GM18520 (cell line): ENCODE data around the gene OPCML.

ENCODE experiments used
- ATAC-seq: cut with Tn5 transposase; IDR thresholded peaks from one replicate; pipeline ENCODE4 v1.9.1; 2021; ENCODE audit not compliant: unreplicated experiment

The OPCML gene

DNA sequence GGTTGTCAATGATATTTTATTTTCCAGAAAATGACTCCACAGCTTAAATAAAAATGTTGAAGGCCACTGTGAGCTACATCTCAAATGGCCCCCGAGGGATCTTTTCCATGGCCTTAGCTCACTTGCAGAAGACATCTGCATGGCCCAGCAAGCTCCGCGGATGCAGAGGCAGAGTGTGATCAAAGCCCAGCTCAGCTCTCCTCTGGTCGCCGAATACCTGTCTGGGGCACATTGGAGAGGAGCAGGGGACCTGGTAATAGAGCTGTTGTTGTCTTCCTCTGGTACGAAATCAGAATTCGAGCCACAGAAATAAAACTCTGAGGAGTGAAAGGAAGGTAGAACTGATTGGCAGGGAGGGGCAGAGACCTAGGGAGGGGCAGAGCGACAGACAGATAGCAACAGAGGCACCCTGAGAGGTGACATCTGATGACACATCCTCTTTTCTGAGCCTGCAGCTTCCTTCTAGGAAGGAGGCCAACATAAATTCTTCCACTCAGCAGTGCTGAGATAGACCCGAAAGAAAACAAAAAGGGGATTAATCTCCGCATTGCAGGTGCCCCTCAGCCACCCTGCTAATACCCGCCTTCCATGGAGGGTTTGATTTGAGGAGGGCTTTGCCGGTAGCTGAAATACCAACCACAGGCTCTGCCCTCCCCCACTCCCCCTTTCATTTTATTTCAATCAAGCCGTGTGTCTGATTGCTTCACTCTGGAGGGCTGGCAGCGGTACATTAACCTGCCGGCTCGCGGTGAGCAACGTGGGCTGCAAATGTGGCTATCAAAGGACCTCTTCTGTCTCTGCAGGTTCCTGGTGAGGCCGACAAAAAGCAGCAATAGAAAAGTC lies 759.4 kb downstream of the OPCML start:
- no peak for ATAC-seq

DNA sequence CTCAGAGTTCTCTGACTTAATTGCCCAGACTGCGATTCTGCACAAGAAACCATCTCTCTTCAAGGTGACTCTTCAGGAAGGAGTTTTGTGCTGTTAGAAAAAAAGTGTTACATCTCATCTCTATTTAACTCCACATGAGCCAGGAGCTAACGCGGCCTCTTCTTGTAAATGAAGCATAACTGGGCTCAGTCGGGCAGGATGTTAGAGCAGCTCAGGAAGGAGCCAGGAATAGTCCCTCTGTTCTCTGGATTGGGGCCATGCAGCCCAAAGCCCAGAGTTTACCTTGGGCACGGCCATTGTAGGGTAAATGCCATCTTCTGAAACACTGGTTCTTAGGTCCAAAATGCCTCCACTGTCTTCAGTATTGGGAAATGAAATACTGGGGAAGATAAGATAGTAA lies 760.6 kb downstream of the OPCML start:
- no peak for ATAC-seq

GRCh38 chr11:132770829-132771530 lies 761.3 kb downstream of the OPCML start:
- no peak for ATAC-seq

GRCh38 chr11:132763503-132763902 lies 768.8 kb downstream of the OPCML start:
- ATAC-seq: no peak

DNA sequence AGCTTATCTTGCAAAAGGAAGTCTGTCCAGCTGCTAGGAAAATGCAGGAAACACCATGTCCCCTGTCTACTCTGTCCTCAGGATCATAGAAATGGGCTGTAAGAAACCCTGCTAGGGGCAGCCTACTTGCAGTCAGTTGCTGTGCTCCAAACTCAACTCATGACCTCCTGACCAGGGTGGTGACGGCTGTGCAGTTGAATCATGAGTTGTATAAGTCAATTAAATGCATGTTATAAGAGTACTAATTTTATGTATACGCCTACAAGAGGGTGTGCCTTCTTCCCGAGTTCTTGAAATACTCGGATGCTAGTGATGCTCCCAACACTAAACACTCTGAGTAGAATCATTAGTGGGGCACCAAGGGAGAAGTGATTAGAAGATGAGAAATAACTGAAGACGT lies 776.4 kb downstream of the OPCML start:
- no peak for ATAC-seq

DNA sequence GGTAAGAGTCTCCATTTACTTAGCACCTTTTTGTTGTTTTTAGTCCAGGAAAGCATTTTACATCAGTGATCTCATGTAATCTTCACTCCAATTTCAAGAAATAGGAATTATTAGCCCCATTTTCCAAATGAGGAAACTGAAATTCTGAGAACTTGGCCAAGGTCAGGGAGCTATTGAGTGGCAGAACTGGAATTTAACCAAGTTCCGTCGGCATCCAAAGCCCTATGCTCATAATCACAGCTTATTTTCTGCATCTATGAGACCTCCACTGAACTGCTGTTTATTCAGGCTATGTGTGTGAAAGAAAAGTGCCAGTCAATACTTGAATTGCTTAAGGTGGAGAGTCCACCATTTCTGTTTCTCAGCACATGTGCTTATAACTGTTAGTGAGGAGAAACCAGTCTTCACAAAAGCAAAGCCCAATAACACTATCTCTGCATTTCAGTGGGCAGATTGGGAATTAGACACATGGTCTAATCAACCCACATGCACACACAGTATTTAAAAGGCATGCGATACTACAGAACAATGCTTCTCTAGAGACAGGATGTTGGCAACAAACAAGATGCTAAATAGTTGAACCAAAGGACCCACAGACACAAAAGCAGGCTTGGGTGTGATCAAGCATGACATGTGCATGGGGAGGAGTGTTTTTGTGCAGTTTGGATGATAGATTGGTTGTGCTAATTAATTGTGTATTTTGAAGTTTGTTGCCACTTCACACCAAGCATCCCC lies 780.6 kb downstream of the OPCML start:
- no peak for ATAC-seq

DNA sequence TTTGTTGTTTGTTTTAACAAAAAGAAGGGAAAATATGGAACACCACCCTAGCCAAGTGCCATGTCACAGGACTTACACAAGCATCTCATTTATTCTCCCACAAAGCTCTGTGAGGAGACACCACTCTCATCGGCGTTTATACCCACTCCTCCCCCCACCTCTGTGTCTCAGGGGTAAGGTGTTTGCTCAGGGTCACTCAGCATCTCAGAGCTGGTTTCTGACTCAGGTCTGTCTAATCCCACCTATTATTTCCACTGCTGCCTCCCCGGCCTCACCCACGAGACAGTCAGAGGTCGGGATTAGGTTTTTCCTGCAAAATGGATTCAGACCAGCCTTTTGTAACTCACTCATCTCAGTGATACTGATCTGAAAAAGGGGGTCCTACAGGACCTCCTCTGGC lies 786.0 kb downstream of the OPCML start:
- ATAC-seq: no peak

DNA sequence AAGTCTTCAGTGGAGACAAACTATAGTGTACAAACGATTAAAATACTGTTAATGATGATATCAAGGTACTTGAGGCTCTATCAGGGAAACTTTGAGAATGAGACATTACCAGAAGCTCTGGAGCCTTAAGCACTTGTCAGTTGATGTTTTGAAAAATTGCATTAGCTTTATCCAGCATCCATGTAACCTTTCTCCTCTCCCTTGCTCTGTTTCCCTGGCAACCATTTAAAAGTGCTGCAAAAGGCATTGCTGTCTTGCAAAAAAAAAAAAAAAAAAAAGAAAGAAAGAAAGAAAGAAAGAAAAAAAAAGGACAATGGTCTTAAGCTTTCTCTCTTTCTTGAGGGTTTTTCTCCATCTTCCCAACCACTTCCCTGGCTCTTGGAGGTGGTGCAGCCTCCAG lies 787.0 kb downstream of the OPCML start:
- no peak for ATAC-seq

- ATAC-seq: no peak
Measured at GRCh38 chr11:132744771-132745170, 787.5 kb downstream of the OPCML start.

- ATAC-seq: no peak
Measured at GRCh38 chr11:132743601-132744000, 788.7 kb downstream of the OPCML start.

GRCh38 chr11:132742929-132743328 lies 789.4 kb downstream of the OPCML start:
- no peak for ATAC-seq

DNA sequence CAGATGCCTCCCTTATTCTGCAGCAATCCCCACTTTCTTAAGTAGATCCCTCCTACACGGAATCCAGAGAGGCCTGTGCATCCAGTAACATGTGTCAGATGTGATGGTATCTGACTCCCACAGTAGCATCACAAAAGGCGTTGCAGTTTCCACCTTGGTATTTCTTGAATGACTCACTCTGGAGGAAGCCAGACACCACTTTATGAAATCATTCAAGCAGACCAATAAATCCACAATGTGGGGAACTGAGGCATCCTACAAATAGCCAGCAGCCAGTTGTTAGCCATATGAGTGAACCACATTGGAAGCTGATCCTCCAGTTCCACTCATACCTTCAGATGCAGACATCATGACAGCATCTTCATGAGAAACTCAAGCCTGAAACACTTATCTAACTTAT lies 798.1 kb downstream of the OPCML start:
- ATAC-seq: no peak

DNA sequence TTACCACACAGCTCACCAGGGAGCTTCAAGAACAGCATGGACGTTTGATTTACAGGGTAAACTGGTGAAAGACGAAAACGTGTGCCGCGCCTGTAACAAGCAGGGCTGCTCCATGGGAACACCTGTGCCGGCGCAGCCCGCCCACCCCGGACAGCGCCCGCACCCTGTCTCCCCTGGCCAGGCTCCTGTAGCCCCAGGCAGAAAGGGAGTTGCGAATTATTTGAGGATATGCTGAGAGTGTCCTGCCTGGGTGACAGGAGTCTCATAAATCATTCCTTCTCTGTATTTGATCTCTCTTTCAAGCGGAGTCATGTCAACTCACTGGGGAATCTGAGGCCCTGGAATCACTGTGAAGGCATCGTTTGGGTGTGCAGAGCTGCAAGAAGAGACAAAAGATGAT lies 804.3 kb downstream of the OPCML start:
- no peak for ATAC-seq

DNA sequence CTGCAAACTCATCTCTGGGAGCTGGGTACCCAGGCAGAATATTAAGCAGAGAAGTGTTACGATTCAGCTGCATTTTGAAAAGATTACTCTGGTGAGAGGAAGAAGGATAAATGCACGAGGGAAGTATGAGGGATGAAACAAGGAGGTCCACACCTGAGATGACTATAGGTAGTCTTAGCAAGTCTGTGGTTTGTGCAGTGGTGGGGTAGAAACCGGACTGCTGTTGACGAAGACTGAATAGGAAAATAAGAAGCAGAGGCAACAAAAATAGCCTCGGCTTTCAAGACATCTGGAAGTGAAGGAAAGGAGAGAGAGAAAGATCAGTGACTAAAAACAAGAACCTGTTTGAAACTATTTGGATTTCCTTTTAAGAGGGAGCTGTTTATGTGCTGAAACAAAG lies 810.8 kb downstream of the OPCML start:
- no peak for ATAC-seq

DNA sequence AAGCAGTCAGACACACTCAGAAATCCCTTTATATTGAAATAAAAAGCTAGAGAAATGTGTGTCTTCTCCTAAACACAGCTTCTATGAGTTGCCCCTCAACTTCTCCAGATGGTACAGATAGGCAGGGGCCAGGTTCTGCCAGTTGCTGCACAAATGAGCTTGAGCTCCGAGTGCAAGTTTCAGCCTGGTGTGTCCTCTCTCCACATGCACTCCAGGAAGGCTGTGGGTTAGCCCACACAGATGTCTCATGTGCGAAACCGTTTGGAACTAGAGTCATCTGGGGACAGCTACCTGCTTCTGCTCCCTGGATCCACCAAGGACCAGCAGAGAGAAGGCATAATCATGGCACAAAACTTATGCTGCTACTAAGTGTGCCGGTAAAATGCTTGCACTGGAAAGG lies 812.6 kb downstream of the OPCML start:
- ATAC-seq: no peak

GRCh38 chr11:132718711-132719671 lies 813.3 kb downstream of the OPCML start:
- ATAC-seq: no peak

GRCh38 chr11:132717824-132718223 lies 814.5 kb downstream of the OPCML start:
- no peak for ATAC-seq

- no peak for ATAC-seq
Measured at GRCh38 chr11:132716037-132716436, 816.3 kb downstream of the OPCML start.

GRCh38 chr11:132714859-132715440 lies 817.4 kb downstream of the OPCML start:
- ATAC-seq: no peak

DNA sequence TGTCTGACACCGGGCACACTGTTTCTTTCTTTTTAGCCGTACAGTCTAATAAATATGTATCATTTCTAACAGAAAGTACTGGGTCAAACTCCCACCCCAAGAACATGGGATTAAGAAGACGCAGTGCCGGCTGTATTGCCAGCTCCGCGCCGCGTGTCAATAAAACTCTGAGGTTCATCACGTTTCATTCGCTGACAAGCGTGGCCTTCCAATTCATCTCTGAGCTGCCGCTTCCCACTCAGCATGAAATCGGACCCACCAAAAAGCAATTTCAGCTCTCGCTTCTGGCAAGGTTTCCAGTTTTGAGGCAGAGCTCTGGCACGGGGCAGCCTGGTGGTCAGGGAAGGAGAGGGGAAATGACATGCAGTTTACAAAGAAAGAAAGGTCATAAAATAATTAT lies 819.8 kb downstream of the OPCML start:
- ATAC-seq: no peak
